GM18858 (cell line): ENCODE results near the gene CCR7.
A peak's percentile ranks its signal among the peaks of the same experiment; 100 is the strongest.
"Not testable (repeated sequence)": the region's sequence is repeated elsewhere in the genome, so short reads cannot be mapped to it uniquely, and the experiment has no call there.

Source experiments
- ATAC-seq: cut with Tn5 transposase; IDR thresholded peaks from one replicate; pipeline ENCODE4 v1.9.1; 2021; ENCODE audit not compliant: unreplicated experiment

CCR7 gene

DNA sequence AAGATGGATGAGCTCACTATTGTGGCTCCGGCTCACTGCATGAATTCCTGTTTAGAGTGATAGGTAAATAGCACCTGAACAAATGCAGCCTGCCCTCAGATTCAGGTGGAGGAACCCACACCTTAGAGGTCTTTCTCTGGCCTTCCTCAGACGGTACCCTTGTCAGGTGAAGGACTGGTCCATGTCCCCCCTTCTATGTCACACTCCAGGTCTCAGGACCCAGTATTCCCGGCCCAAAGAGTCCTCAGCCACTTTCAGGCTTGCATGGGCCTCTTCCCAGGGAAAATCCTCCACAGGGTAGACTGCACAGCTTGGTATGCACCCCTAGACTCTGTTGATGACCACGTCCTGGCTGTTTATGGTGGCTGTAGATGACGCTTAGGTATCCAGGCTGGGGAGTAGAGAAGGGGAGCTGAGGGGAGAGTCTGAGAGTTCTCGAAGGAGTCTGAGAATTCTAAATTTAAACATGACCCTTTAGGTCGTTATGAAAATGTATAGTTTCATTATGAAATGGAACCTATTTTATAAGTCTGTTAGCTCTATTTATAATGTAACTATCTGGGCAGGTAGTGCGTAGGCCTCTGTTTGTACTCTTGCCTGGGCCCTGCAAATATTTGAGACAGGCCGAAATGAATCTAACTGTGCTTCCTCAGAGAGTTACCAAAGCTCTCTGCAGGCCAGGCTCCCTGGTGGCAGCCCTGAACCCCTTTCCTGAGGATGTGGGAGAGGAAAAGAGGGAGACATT lies 32.5 kb upstream of the CCR7 start:
- no peak for ATAC-seq

DNA sequence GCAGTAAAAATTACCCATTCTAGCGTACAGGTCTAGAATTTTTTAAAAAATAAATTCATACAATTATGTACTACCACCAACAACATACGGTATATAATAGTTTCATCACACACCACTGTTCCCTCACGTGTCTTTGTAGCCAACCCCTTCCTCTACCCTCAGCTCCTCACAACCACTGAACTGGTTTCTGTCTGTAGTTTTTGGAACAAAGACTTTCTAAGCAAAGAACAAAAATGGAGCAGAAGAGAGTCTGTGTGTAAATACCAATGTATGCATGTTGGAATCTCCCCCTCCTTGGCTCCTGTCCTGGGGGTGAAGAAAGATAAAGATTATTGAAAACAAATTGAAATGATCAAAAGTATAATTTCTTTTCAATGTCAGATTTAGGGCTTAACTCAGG lies 31.9 kb upstream of the CCR7 start:
- ATAC-seq: no peak

DNA sequence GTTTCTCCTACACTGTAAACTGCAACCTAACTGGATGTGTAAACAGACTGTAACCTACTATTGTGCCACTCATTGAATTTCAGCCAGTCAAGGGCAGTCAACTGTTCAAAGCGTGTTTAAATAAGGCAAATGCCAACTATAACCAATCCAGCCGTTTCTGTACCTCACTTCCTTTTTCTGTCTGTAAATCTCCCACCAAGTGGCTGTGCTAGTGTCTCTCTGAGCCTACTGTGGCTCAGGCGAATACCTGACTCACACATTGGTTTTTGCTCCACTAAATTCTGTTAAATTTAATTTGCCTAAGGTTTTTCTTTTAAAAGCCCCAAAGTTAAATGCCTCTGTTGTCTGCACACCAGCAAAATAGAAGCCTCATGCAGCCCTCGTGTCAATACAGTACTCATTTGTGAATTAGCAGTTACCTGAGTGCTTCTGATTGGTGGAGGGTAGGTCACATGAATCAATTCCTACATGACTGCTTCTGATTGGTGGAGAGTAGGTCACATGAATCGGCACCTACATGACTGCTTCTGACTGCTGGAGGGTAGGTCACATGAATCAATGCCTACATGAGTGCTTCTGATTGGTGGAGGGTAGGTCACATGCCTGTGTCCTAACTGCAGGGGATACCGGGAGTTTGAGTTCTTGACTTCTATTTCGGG lies 31.1 kb upstream of the CCR7 start:
- no peak for ATAC-seq

GRCh38 chr17:40590742-40591141 lies 25.5 kb upstream of the CCR7 start:
- no peak for ATAC-seq

DNA sequence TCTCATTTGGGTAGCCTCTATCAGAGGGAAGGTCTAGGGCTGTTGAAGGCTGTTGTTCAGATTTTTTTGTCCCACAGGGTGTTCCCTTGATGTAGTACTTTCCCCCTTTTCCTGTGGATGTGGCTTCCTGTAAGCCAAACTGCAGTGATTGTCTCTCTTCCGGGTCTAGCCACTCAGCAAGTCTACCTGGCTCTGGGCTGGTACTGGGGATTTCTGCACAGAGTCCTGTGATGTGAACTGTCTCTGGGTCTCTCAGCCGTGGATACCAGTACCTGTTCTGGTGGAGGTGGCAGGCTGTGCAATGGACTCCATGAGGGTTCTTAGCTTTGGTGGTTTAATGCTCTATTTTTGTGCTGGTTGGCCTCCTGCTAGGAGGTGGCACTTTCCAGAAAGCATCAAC lies 23.3 kb upstream of the CCR7 start:
- ATAC-seq: no peak

GRCh38 chr17:40586264-40586663 lies 21.0 kb upstream of the CCR7 start:
- ATAC-seq: not testable (repeated sequence)

DNA sequence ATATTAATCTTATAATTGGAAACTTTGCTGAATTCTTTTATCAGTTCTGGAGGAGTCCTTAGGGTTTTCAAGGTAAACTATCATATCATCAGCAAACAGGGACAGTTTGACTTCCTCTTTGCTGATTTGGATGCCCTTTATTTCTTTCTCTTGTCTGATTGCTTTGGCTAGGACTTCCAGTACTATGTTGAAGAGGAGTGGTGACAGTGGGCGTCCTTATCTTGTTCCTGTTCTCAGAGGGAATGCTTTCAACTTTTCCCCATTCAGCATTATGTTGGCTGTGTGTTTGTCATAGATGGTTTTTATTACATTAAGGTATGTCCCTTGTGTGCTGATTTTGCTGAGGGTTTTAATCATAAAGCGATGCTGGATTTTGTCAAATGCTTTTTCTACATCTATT lies 19.7 kb upstream of the CCR7 start:
- ATAC-seq: not testable (repeated sequence)

DNA sequence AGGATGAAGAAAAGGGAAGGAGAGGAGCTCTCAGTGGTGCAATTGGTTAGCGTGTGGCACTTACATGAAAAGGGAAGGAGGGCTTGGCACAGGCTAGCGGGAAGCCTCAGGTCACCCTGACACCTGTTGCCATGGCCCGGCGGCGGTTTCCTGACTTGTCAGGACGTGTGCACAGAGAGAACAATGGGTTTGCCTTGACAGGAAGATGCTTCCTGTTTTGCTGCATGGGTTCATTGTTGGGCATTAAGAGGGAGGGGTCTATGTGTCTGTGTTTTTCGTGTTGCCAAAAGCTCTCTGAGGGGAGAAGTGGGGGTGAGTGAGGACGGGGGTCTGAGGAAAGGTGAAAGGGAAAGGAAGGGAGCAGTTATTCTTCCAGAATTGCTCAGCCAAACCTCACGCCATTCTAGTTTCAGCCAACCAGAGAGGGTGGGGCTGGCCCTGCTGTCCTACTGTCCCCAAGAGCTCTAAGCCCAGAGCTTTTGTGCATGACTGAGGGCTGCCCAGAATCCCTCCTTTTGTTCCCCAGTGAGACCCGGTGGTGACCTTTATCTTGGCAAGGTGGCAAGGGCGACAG lies 17.1 kb upstream of the CCR7 start:
- ATAC-seq: peak; percentile 67

GRCh38 chr17:40580140-40580539 lies 14.9 kb upstream of the CCR7 start:
- ATAC-seq: no peak

- no peak for ATAC-seq
Observed at GRCh38 chr17:40579471-40579870, 14.2 kb upstream of the CCR7 start.

- ATAC-seq: peak; percentile 57
Observed at GRCh38 chr17:40577611-40578065, 12.4 kb upstream of the CCR7 start.

- ATAC-seq: no peak
Observed at GRCh38 chr17:40576113-40576740, 11.0 kb upstream of the CCR7 start.

- no peak for ATAC-seq
Observed at GRCh38 chr17:40574292-40574691, 9.0 kb upstream of the CCR7 start.

DNA sequence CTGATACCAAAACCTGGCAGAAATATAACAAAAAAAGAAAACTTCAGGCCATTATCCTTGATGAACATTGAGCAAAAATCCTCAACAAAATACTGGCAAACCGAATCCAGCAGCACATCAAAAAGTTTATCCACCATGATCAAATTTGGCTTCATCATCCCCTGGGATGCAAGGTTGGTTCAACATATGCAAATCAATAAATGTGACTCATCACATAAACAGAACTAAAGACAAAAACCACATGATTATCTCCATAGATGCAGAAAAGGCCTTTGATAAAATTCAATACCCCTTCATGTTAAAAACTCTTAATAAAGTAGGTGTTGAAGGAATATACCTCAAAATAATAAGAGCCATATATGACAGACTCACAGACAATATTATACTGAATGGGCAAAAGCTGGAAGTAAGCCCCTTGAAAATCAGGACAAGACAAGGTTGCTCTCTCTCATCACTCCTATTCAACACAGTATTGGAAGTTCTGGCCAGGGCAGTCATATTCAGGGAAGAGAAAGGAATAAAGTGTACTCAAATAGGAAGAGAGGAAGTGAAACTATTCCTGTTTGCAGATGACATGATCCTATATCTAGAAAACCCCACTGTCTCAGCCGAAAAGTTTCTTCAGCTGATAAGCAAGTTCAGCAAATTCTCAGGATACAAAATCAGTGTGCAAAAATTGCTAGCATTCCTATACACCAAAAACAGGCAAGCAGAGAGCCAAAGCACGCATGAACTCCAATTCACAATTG lies 7.1 kb upstream of the CCR7 start:
- ATAC-seq: not testable (repeated sequence)

DNA sequence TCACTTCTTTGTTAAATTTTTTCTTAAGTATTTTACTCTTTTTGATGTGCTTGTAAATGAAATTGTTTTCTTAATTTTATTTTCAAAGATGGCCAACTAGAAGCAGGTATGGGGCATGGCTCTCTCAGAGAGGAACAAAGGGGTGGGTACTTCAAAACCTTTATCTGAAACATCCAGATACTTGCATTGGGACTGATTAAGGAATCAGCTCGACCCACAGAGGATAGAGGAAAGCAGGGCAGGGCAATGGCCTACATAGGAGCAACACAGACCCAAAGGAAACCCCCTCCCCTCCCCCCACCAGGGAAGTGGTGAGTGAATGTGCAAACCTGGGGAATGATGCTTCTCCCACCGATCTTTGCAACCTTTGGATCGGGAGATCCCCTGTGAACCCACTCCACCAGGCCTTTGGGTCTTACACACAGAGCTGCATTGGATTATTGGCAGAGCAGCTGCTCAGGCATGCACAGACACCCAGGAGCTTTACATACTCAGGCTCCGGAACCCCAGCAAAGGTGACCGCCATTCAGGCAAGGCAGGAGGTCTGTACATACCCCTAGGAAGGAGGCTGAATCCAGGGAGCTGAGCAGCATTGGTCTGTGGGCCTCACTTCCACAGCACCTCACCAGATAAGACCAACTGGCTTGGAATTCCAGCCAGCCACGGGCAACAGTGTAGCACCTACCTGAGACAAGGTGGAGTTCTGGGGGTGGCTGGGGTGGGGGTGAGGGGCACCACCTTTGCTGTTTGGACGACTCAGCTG lies 3.0 kb upstream of the CCR7 start:
- no peak for ATAC-seq

DNA sequence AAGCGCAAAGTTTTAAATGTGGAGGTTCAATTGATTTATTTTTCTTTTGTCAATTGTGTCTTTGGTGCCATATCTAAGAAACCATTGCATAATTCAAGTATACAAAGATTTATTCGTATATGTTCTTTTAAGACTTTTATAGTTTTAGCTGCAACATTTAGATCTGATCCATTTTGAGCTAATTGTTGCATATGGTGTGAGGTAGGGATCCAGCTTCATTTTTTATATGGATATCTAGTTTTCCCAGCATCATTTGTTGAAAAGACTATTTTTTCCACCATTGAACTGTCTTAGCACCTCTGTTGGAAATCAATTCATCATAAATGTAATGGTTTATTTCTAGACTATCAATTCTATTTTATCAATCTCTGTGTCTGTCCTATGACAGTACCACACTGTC lies 2.1 kb upstream of the CCR7 start:
- no peak for ATAC-seq

DNA sequence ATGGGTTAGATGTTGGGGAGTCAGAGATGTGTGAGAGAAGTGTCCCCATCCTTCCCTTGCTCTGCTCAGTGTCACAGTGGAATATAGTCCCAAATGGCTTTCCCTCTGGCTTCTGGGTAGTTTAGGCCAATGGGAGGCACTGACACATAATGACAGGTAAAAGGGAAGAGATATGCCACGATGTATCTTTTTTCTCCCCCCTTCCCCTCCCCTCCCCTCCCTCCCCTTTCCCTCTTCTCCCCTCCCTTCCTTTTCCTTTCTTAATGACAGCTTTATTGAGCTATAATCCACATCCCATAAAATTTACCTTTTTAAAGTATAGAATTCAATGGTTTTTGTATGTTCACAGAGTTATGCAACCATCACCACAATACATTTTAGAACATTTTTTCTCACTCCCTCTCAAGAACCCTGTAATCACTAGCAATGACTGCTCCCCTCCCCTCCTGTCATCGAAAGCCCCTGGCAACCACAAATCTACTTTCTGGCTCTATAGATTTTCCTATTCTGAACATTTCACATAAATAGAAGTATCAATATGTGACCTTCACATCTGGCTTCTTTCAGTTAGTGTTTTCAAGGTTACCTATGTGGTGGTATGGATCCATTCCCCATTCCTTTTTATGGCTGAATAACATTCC lies 617 bp upstream of the CCR7 start:
- ATAC-seq: no peak

- ATAC-seq: no peak
Observed at GRCh38 chr17:40564195-40564882, 933 bp downstream of the CCR7 start.
